HepG2 (cell line): Measurements from ENCODE around the gene L3MBTL1. TPM values are rescaled to one million over a fixed set of nuclear protein-coding genes. Genes with fewer than 3 reads are reported as not detected.

Experiments used
- BRD4 ChIP-seq: sonication (generic); formaldehyde crosslinking; IDR thresholded peaks from 2 replicates; pipeline ENCODE4 v1.4.0; 2020; ENCODE audit warnings: missing genetic modification reagents
- FOSL2 ChIP-seq: sonication (generic); formaldehyde crosslinking; IDR thresholded peaks from 2 replicates; pipeline ENCODE4 v1.4.0; 2020; ENCODE audit warnings: missing genetic modification reagents
- GLI4 ChIP-seq: sonication (generic); formaldehyde crosslinking; IDR thresholded peaks from 2 replicates; pipeline ENCODE4 v1.5.1; 2020; ENCODE audit warnings: missing genetic modification reagents, mild to moderate bottlenecking, moderate library complexity, borderline replicate concordance
- HDAC1 ChIP-seq: sonication (generic); formaldehyde crosslinking; IDR thresholded peaks from 2 replicates; pipeline ENCODE4 v1.5.1; 2020; ENCODE audit warnings: mild to moderate bottlenecking, missing genetic modification reagents
- JARID2 ChIP-seq: sonication (generic); formaldehyde crosslinking; IDR thresholded peaks from 2 replicates; pipeline ENCODE4 v1.8.1; 2023; ENCODE audit warnings: missing genetic modification reagents, inconsistent platforms; ENCODE audit not compliant: insufficient replicate concordance
- MEIS1 ChIP-seq: sonication (generic); formaldehyde crosslinking; IDR thresholded peaks from 2 replicates; pipeline ENCODE4 v1.9.0; 2021; ENCODE audit warnings: mild to moderate bottlenecking, missing genetic modification reagents, moderate library complexity, borderline replicate concordance
- MEIS2 ChIP-seq: sonication (generic); formaldehyde crosslinking; IDR thresholded peaks from 2 replicates; pipeline ENCODE4 v1.9.0; 2021; ENCODE audit warnings: mild to moderate bottlenecking, missing genetic modification reagents
- MYC ChIP-seq: sonication (generic); formaldehyde crosslinking; IDR thresholded peaks from 2 replicates; pipeline ENCODE4 v1.9.0; 2021; ENCODE audit warnings: missing genetic modification reagents, borderline replicate concordance
- NBN ChIP-seq: fragments of 450-650 bp; conservative IDR thresholded peaks from 2 replicates; pipeline ENCODE4 v1.6.1; 2017
- SMAD9 ChIP-seq: sonication (generic); formaldehyde crosslinking; IDR thresholded peaks from 2 replicates; pipeline ENCODE4 v1.5.1; 2020; ENCODE audit warnings: mild to moderate bottlenecking, missing genetic modification reagents
- TEAD2 ChIP-seq: sonication (generic); formaldehyde crosslinking; IDR thresholded peaks from 2 replicates; pipeline ENCODE4 v1.9.0; 2021; ENCODE audit warnings: missing genetic modification reagents
- ZNF224 ChIP-seq: sonication (generic); formaldehyde crosslinking; IDR thresholded peaks from 2 replicates; pipeline ENCODE4 v1.5.0; 2020; ENCODE audit warnings: mild to moderate bottlenecking, missing genetic modification reagents
- ZNF337 ChIP-seq: sonication (generic); formaldehyde crosslinking; IDR thresholded peaks from 2 replicates; pipeline ENCODE4 v1.5.1; 2020; ENCODE audit warnings: missing genetic modification reagents, low read depth, mild to moderate bottlenecking, borderline replicate concordance
- ZNF367 ChIP-seq: sonication (generic); formaldehyde crosslinking; IDR thresholded peaks from 2 replicates; pipeline ENCODE4 v1.4.0; 2020; ENCODE audit warnings: missing genetic modification reagents, borderline replicate concordance
- ZNF7 ChIP-seq: IDR thresholded peaks from 2 replicates; pipeline ENCODE4 v1.6.1; 2016; ENCODE audit warnings: missing biosample characterization, missing genetic modification reagents
- ZNF737 ChIP-seq: sonication (generic); formaldehyde crosslinking; IDR thresholded peaks from 2 replicates; pipeline ENCODE4 v1.5.0; 2020; ENCODE audit warnings: missing genetic modification reagents, mild to moderate bottlenecking, borderline replicate concordance
- ZNF879 ChIP-seq: sonication (generic); formaldehyde crosslinking; IDR thresholded peaks from 2 replicates; pipeline ENCODE4 v1.8.1; 2023; ENCODE audit warnings: missing genetic modification reagents
- ZSCAN29 ChIP-seq: sonication (generic); formaldehyde crosslinking; conservative IDR thresholded peaks from 2 replicates; pipeline ENCODE4 v1.4.0; 2020; ENCODE audit warnings: mild to moderate bottlenecking, missing genetic modification reagents
- ZSCAN5A ChIP-seq: sonication (generic); formaldehyde crosslinking; IDR thresholded peaks from 2 replicates; pipeline ENCODE4 v1.8.0; 2022; ENCODE audit warnings: mild to moderate bottlenecking, missing genetic modification reagents, borderline replicate concordance
- polyA plus RNA-seq, 8 experiments: library from polyadenylated mRNA; depleted of rRNA in 3 of 8; stranded (reverse) in 7 of 8; unstranded in 1 of 8; fragments of >200 nt; fragmentation: Illumina TruSeq in 4 of 8; extraction: Trizol in 4 of 8; gene quantifications; 2 replicates each; pipeline versions ENCODE4 v1.2.1 to v1.2.3, GENCODE V29; 2011 to 2016; ENCODE audit warnings: low read depth in 4 of 8, missing spikeins in 1 of 8, mixed read lengths in 1 of 8; ENCODE audit not compliant: insufficient read depth in 1 of 8
- total RNA-seq, 5 experiments: library from RNA; depleted of rRNA; stranded (reverse); fragments of >200 nt; fragmentation: Illumina TruSeq; extraction: Trizol; gene quantifications; 2 replicates each; pipeline ENCODE4 v1.2.3, GENCODE V29; 2016; ENCODE audit warnings: low read depth in 1 of 5
- TF ChIP-seq, protein P1 (sequence below): sonication (generic); formaldehyde crosslinking; IDR thresholded peaks from 2 replicates; pipeline ENCODE4 v1.5.0; 2020; ENCODE audit warnings: missing genetic modification reagents
- TF ChIP-seq, protein P2 (sequence below): sonication (generic); formaldehyde crosslinking; conservative IDR thresholded peaks from 2 replicates; pipeline ENCODE4 v1.8.0; 2022; ENCODE audit warnings: mild to moderate bottlenecking, moderate library complexity, missing genetic modification reagents
- TF ChIP-seq, protein P3 (sequence below): sonication (generic); formaldehyde crosslinking; IDR thresholded peaks from 2 replicates; pipeline ENCODE4 v1.5.0; 2020; ENCODE audit warnings: missing genetic modification reagents, mild to moderate bottlenecking, borderline replicate concordance

Gene L3MBTL1
- total and polyA plus RNA-seq, 2 of the 13 experiments (the other 11 are each of a cell fraction or from before 2014, with no cell fraction given) = 9.0 to 17.8 TPM

DNA sequence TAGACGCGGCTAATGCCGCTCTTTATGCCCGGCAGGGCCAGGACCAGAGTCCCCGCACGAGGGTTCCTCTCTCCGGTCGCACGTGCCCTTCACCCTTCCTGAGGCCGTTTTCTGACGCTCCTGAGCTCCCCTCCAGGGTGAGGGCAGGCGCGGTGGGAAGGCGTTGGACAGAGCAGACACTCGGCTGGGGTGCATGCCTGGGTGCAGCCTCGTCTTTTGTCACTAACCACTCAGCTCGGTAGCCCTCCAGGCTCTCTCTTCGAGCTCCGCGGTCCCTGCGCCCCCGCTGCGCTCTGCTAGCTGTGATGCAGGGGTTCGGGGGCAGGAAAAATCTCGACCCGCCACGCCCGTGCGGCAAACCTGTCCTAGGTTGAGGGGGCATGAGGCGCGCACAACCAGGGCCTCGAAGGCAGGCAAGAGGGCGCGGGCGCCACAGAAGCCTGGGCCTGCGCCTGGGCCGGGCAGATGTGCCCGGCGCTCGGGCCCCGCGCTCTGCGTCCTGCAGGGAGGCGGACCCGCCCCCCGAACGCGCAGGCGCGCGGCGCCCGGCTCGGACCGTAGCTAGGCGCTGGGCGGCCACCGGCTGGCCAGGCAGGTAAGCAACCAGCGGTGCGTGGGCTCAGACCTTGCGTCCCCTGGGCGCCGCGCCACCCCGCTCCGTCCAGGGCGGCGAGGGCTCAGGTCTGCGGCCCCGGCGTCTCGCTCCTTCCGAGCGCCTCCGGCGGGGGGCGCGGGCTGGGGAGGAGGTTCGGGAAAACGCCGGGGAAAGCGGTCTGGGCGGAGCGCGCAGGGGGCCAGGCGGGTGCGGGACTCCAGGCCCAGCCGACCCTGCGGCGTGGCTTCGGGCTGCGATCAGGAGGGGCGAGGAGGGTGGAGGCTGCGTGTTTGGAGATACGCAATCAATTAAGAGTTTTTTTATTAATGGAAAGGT lies at the start of gene L3MBTL1 (continued):
- TF ChIP-seq FOSL2 (CRISPR knock-in tag) = peak; percentile 28; the same call in 1 of the 2 replicates
- TF ChIP-seq MEIS1 = peak; percentile 82
- TF ChIP-seq ZSCAN5A (CRISPR knock-in tag) = no peak
- TF ChIP-seq, protein P1, sequence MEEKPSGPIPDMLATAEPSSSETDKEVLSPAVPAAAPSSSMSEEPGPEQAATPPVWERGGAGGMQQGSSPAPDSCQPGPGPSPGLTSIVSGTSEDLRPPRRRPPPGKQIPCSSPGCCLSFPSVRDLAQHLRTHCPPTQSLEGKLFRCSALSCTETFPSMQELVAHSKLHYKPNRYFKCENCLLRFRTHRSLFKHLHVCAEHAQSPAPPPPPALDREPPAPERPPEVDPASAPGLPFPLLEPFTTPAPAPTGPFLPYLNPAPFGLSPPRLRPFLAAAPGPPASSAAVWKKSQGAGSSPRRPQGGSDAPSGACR (CRISPR knock-in tag) = peak; percentile 60; the same call in 1 of the 2 replicates
- TF ChIP-seq JARID2 = no peak
- no peak for TF ChIP-seq SMAD9 (CRISPR knock-in tag)
- TF ChIP-seq TEAD2 = 0 out of 2 replicates have a peak, but pooled peaks have one; percentile 7
- TF ChIP-seq ZNF337 (CRISPR knock-in tag) = 0 out of 2 replicates have a peak, but pooled peaks have one; percentile 47
- no peak; the same call in 1 of the 2 replicates for TF ChIP-seq BRD4 (CRISPR knock-in tag)
- TF ChIP-seq NBN = no peak
- TF ChIP-seq ZNF879 (CRISPR knock-in tag) = 0 out of 2 replicates have a peak, but pooled peaks have one; percentile 57
- no peak for TF ChIP-seq ZNF7 (CRISPR knock-in tag)
- TF ChIP-seq, protein P2, sequence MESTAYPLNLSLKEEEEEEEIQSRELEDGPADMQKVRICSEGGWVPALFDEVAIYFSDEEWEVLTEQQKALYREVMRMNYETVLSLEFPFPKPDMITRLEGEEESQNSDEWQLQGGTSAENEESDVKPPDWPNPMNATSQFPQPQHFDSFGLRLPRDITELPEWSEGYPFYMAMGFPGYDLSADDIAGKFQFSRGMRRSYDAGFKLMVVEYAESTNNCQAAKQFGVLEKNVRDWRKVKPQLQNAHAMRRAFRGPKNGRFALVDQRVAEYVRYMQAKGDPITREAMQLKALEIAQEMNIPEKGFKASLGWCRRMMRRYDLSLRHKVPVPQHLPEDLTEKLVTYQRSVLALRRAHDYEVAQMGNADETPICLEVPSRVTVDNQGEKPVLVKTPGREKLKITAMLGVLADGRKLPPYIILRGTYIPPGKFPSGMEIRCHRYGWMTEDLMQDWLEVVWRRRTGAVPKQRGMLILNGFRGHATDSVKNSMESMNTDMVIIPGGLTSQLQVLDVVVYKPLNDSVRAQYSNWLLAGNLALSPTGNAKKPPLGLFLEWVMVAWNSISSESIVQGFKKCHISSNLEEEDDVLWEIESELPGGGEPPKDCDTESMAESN = peak; percentile 84
- TF ChIP-seq ZNF224 (CRISPR knock-in tag) = no peak
- peak; percentile 87 for TF ChIP-seq HDAC1 (CRISPR knock-in tag)
- no peak for TF ChIP-seq ZNF367 (CRISPR knock-in tag)
- TF ChIP-seq ZSCAN29 (CRISPR knock-in tag) = no peak; the same call in 1 of the 2 replicates
- no peak; the same call in none of the 2 replicates for TF ChIP-seq MYC (CRISPR knock-in tag)
- peak; percentile 44; the same call in 1 of the 2 replicates for TF ChIP-seq MEIS2 (CRISPR knock-in tag)
- TF ChIP-seq GLI4 (CRISPR knock-in tag) = peak; percentile 91; the same call in 1 of the 2 replicates
- TF ChIP-seq, protein P3, sequence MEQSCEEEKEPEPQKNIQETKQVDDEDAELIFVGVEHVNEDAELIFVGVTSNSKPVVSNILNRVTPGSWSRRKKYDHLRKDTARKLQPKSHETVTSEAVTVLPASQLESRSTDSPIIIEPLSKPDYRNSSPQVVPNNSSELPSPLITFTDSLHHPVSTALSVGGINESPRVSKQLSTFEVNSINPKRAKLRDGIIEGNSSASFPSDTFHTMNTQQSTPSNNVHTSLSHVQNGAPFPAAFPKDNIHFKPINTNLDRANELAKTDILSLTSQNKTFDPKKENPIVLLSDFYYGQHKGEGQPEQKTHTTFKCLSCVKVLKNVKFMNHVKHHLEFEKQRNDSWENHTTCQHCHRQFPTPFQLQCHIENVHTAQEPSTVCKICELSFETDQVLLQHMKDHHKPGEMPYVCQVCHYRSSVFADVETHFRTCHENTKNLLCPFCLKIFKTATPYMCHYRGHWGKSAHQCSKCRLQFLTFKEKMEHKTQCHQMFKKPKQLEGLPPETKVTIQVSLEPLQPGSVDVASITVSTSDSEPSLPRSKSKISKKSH (CRISPR knock-in tag) = peak; percentile 19; the same call in 1 of the 2 replicates
- no peak for TF ChIP-seq ZNF737
